Lower leg skin (tissue), 3 donors: ENCODE results near the gene RAB3C.

Experiments
- CTCF ChIP-seq, 3 donors: fragments of 450-650 bp; IDR thresholded peaks; one replicate each; pipeline ENCODE4 v1.5.1; 2016; ENCODE audit warnings: antibody characterized with exemption in 3 of 3, mild to moderate bottlenecking in 3 of 3, moderate library complexity in 2 of 3
- POLR2A ChIP-seq, 2 donors: fragments of 450-650 bp; IDR thresholded peaks; one replicate each; pipeline ENCODE4 v1.6.1; 2016 to 2017; ENCODE audit warnings: antibody characterized with exemption in 2 of 2, mild to moderate bottlenecking in 1 of 2, moderate library complexity in 1 of 2

- TF ChIP-seq CTCF (IDR thresholded peaks at IDR 0.05): no peak
- no peak for TF ChIP-seq POLR2A (IDR thresholded peaks at IDR 0.05)
Observed at GRCh38 chr5:58620336-58620735, 37.5 kb downstream of the RAB3C start.
